K562 (cell line): ENCODE measurements around the gene DCTN2. TPM values are rescaled to one million over a fixed set of nuclear protein-coding genes. Genes with fewer than 3 reads are reported as not detected.

Source experiments
- ASH1L ChIP-seq: fragments of 450-650 bp; IDR thresholded peaks from 2 replicates; pipeline ENCODE4 v1.6.1; 2018; ENCODE audit warnings: borderline replicate concordance, mild to moderate bottlenecking, low read depth; ENCODE audit not compliant: partially characterized antibody
- BMI1 ChIP-seq: fragments of 150-350 bp; IDR thresholded peaks from 2 replicates; pipeline ENCODE4 v1.6.1; 2014; ENCODE audit warnings: low read length
- ELF2 ChIP-seq: fragments of 250-450 bp; sonication (Bioruptor Pico); IDR thresholded peaks from 2 replicates; pipeline ENCODE4 v1.5.0; 2021; ENCODE audit warnings: mild to moderate bottlenecking
- KDM4B ChIP-seq, 2 experiments: fragments of 450-650 bp in 1 of 2; sonication (generic) in 1 of 2; IDR thresholded peaks; 2 replicates each; pipeline ENCODE4 v1.6.1; 2016 to 2017; ENCODE audit warnings: borderline replicate concordance in 2 of 2, antibody characterized with exemption in 1 of 2, low read depth in 1 of 2, mild to moderate bottlenecking in 1 of 2
- POLR2AphosphoS2 ChIP-seq: IDR thresholded peaks from 2 replicates; pipeline ENCODE4 v1.6.1; 2012; ENCODE audit warnings: low read length, improper control_type of control experiment
- PRDM10 ChIP-seq: fragments of 450-650 bp; IDR thresholded peaks from 2 replicates; pipeline ENCODE4 v1.6.1; 2018; ENCODE audit not compliant: partially characterized antibody
- PURB ChIP-seq: sonication (generic); formaldehyde crosslinking; IDR thresholded peaks from 2 replicates; pipeline ENCODE4 v1.9.0; 2021; ENCODE audit warnings: low read depth, mild to moderate bottlenecking, missing genetic modification reagents
- RERE ChIP-seq: sonication (generic); formaldehyde crosslinking; IDR thresholded peaks from 2 replicates; pipeline ENCODE4 v1.8.0; 2023; ENCODE audit warnings: missing genetic modification reagents, mild to moderate bottlenecking, borderline replicate concordance
- SP2 ChIP-seq: IDR thresholded peaks from 2 replicates; pipeline ENCODE4 v1.6.1; 2011; ENCODE audit warnings: mild to moderate bottlenecking, low read depth, low read length, moderate library complexity; ENCODE audit not compliant: poor library complexity, severe bottlenecking; ENCODE audit errors: extremely low read depth
- USF1 ChIP-seq: sonication (generic); formaldehyde crosslinking; IDR thresholded peaks from 2 replicates; pipeline ENCODE4 v1.9.0; 2022; ENCODE audit warnings: mild to moderate bottlenecking, missing genetic modification reagents
- ZBTB49 ChIP-seq: sonication (generic); formaldehyde crosslinking; IDR thresholded peaks from 2 replicates; pipeline ENCODE4 v1.8.0; 2022; ENCODE audit warnings: missing genetic modification reagents, mild to moderate bottlenecking, borderline replicate concordance
- ZBTB5 ChIP-seq: fragments of 450-650 bp; IDR thresholded peaks from 2 replicates; pipeline ENCODE4 v1.6.1; 2017; ENCODE audit warnings: antibody characterized with exemption
- ZNF217 ChIP-seq: sonication (generic); formaldehyde crosslinking; IDR thresholded peaks from 2 replicates; pipeline ENCODE4 v1.8.0; 2022; ENCODE audit warnings: mild to moderate bottlenecking, missing genetic modification reagents
- polyA plus RNA-seq, 8 experiments: library from polyadenylated mRNA; depleted of rRNA in 4 of 8; stranded (reverse) in 5 of 8; unstranded in 3 of 8; fragments of >200 nt; fragmentation: Nextera tagmentation in 2 of 8; fragmentation: Illumina TruSeq in 1 of 8; extraction: Ambion mirVana in 2 of 8; extraction: Trizol in 1 of 8; gene quantifications; 2 replicates each; pipeline versions ENCODE4 v1.2.1 to v1.2.3, GENCODE V29; 2011 to 2014; ENCODE audit warnings: inconsistent platforms in 1 of 8, missing spikeins in 1 of 8
- total RNA-seq, 7 experiments: library from RNA; depleted of rRNA in 6 of 7; stranded (reverse); fragments of >200 nt in 6 of 7; fragmentation: Illumina TruSeq in 2 of 7; extraction: Trizol in 2 of 7; gene quantifications; 2 replicates each; pipeline versions ENCODE4 v1.2.1 to v1.2.3, GENCODE V29; 2011 to 2021; ENCODE audit warnings: low replicate concordance in 1 of 7

Gene DCTN2
- total and polyA plus RNA-seq, 9 of the 15 experiments (the other 6 are each of a cell fraction or from before 2014, with no cell fraction given) = 43.6 to 270 (median 125) TPM

GRCh38 chr12:57517187-57517586 lies 29.8 kb downstream of the DCTN2 start (continued):
- TF ChIP-seq RERE (CRISPR knock-in tag) = 0 out of 2 replicates have a peak, but pooled peaks have one; percentile 13
- TF ChIP-seq USF1 = no peak
- TF ChIP-seq ELF2 (CRISPR knock-in tag) = 0 out of 2 replicates have a peak, but pooled peaks have one; percentile 36
- TF ChIP-seq BMI1 = no peak
- no peak for TF ChIP-seq ZBTB49 (CRISPR knock-in tag)
- no peak for TF ChIP-seq ZBTB5
- TF ChIP-seq PRDM10 = peak; percentile 15
- no peak for TF ChIP-seq ASH1L
- no peak for TF ChIP-seq SP2
- TF ChIP-seq PURB (CRISPR knock-in tag) = no peak
- TF ChIP-seq POLR2AphosphoS2 = peak; percentile 77
- no peak for TF ChIP-seq KDM4B (IDR thresholded peaks at IDR 0.05; ENCODE audit: borderline replicate concordance in 2 of 2, low read depth in 1 of 2)
- TF ChIP-seq ZNF217 (CRISPR knock-in tag) = no peak
